GM18498 (cell line): Measurements from ENCODE around the gene AKAP12.

Source experiments
- ATAC-seq: cut with Tn5 transposase; IDR thresholded peaks from one replicate; pipeline ENCODE4 v1.9.1; 2021; ENCODE audit warnings: mild to moderate bottlenecking, moderate library complexity; ENCODE audit not compliant: unreplicated experiment

AKAP12 gene

GRCh38 chr6:151276112-151276740, 36.5 kb downstream of the AKAP12 start:
- no peak for ATAC-seq

GRCh38 chr6:151279891-151280290, 40.1 kb downstream of the AKAP12 start:
- no peak for ATAC-seq

- ATAC-seq: no peak
Observed at GRCh38 chr6:151280859-151281258, 41.1 kb downstream of the AKAP12 start.

DNA sequence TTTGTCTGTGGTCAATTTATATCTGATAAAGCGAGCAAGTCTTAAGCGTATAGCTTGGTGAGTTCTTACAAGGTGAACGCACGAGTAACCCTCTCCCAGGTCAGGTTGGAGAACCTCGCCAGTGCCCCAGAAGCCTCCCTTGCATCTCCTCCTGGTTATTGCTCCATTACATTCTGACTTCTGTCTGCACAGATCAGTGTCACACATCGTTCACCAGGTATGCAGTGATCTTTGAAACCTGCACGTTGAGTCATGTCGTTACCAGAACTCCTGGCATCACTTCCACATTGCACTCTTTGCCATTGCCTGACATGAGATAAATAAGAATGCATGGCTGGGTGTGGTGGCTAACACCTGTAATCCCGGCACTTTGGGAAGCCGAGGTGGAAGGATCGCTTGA, 44.2 kb downstream of the AKAP12 start:
- peak; percentile 54 for ATAC-seq

DNA sequence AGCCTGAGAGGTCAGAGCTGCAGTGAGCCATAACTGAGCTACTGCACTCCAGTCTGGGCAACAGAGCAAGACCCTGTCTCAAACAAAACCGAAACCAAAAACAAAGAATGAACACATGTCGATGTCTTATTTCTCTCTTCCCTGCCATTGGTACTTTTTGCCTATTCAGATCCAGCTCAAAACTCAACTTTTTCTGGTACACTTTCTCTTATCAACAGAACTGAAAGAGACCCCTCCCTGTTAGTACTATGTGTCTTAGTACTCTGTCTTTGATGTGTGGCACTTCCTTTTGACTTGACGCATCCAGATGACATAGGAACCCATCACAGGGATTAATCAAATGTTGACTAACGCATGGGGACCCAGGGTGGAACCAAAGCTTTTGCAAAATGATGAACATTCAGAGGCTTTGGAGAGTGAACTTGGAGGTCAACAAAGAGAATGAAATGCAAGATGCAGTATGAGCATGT, 44.8 kb downstream of the AKAP12 start:
- peak; percentile 43 for ATAC-seq

DNA sequence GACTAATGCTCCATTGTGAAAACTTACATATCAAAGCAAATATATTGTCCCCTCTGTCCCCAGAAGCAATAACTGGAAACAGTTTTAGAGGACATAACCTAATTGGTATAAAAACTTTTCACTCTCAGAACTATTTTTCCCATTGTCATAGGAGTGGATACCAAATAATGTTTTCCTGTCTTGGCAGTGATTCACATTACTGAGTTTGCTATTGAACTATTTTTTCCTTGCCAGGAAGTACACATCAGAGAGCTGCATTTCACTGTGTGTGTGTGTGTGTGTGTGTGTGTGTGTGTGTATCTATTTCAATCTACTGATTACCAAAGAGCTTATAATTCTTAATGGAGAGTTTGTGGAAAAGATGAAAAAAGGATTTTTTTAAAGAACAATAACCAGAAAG, 45.4 kb downstream of the AKAP12 start:
- no peak for ATAC-seq

DNA sequence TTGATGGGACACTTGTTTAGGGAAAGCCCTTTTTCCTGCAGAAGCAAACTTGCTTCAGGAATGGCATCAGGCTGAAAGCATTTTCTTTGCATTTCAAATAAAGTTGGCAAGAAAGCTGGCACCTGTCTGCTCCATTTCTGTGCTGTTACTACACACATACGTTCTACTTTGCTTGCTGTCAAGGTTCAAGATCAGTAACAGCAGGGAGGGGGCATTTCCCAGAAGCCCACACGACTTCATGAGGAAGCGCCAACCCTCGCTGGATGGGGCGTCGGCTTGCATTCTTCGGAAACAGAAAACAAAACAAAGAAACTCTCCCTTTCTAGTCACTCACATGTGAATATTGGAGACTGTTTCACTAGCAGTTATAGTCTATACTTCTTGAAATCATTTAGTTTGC, 46.4 kb downstream of the AKAP12 start:
- no peak for ATAC-seq

DNA sequence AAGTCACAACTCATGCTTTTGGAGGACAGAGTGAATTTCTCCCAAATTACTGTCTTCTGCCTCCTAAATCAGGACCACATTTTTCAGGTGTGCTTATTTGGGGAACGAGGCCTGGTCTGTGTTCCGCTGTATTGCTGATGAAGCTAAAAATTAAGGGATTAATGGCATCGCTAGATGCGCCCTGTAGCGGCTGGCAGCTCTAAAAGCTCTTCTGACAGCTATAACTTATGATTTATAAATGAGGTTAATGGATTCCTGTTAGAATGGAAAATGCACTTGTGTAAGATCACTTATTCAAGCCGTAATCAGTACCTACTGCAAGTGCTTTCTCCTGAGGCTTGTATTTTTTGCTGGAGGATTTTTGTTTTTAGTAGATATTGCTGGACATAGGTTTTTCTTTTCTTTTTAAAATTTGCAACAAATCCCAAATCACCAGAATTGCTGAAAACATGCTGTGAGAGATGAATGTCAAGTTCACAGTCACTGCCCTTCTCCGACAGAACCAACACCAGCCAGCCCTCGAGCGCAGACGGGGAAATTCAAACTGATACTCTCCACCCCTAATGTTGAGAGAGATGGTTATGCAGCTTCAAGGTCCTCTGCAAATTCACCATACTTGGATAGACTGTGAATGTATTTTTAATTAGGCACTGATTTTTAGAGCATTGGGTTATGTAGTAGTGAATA, 49.1 kb downstream of the AKAP12 start:
- no peak for ATAC-seq

GRCh38 chr6:151289399-151290007, 49.7 kb downstream of the AKAP12 start:
- no peak for ATAC-seq

- ATAC-seq: no peak
Observed at GRCh38 chr6:151290877-151291721, 51.3 kb downstream of the AKAP12 start.

DNA sequence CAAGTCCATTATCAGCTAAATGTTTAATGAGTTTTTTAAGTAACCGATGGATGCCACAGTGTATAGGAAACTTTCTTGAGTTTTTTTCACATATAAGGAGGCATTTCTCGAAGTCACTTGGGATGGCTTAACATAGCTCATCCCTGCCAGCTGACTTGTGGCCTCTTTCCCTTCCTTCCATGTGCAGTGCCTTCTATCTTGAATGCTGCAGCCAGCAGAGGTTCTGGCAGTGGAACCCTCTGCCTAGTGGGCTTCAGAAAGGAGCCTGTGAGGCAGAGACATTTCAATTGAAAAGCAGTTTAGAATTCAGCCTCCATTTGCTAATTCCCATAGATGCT, 51.9 kb downstream of the AKAP12 start:
- no peak for ATAC-seq

DNA sequence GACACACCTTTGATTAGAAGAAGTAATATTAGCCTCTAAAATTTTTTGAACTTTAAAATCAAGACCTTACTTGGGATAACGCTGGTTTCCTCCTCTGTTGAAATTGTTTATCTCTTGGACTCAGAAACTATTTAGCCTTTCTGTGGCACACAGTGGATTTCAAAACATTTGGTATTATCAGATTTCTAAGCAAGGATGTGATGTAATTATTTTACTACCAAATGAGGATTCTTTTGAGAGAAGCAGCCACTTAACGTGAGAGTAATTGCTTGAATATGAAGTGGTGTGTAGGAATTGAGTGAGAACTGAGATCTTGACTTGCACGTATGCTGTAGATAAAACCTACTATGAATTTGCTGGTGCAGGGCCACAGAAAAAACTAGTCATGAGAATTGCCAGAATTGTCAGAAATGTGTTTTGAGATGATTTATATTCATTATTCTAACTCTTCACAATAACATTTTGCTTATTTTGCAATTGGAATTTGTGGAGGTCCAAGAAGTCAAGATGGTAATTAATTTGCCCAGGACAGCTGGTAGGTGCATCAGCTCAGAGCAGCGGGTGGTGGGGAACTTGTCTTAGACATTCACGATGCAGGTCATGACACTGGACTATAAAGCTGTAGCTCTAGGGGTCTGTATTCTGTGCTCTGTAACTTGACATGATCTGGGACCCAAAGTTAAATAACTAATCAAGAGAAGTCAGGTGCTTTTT, 53.4 kb downstream of the AKAP12 start:
- no peak for ATAC-seq

GRCh38 chr6:151293688-151294016, 53.9 kb downstream of the AKAP12 start:
- no peak for ATAC-seq

DNA sequence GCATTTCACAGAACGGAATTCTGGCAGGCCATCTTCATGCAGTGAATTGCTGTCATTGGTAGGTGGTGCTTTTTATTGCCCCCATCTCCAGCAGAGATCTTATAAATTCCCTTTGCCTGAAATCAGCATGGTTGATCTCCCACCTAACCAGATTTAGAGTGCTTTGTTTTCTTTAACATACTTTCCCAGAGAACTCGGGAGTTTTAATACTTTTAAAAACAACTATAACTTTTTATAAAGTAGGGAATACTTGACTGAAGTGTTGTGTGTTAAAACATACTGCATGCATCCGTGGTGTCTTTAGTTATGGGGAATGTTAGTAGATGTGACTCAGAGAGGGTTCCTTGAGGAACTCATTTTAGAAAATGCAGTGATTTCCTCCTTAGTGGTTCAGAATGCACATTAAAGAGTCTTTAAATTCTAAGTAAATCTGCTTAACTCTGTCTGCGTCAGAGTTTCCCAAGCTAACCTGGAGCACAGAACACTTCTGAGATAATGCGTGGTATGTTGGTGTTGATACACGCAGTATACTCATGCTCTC, 54.9 kb downstream of the AKAP12 start:
- no peak for ATAC-seq

DNA sequence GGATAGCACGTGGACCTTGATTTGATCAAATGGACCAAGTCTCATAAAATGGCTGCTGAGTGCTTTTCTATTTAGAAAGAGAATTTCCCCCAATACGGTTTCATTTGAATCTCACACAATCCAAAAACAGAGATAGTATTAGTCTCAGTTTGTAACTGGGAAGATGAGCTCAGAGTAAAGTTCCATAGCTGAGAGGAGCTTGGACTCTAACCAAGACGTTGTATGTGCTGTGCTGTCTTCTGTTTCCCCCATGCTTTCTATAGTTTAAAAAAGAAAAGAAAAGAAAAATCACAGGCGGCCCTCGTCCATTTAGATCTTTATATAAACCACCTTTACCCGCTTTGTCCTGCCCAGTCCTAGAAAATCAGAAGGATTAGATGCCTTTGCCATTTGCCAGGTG, 58.1 kb downstream of the AKAP12 start:
- ATAC-seq: no peak

DNA sequence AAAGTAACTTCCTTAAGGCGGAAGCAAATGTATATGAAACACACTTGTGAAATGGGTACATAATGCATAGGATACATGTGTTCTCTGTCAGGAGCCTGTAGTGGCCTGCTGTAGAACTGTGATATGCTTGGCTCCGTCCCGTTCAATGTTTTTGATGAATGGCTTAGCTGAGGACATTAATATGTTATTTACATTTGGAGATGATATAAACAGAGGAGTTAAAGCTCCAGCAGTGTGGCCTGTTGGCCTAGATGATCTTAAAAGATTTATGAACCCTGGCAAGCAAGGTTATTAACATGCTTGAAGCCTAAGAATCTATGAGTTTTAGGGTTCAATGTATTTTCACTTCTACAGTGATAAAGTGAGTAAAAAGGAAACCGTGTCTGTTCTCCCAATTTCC, 59.2 kb downstream of the AKAP12 start:
- no peak for ATAC-seq

DNA sequence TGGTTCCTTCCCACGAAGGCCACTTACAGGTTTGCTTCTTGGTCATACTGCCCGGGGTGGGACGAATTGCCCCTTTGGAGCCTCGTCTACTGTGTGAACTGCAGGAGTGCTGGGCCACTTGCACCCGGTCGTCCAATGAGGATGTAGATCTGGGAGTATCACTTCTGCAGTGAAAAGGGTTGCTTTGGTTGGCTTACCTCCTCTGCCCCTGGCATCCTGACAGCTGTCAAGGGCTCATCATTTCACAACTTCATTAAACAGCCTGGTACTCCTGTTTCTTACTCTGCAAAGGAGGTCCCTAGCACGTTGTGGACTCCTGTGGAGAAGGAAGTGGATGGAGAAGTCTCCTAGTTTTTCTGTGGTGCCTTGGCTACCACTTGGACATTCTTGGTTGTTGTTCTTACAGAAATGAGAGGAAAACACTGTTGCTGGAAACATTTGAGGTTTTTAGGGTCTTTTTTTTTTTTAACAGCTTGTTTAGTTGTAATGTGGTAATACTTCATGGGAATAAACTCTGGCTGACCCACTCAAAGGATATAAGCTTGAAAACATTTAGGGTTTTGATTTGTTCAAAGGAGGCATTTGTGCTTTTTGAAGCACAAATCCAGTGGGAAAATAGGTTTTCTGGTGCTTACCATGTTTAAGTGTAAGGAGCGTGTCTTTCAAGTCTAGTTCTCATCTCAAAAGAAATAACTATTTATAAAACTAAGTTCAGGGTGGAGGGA, 60.7 kb downstream of the AKAP12 start:
- ATAC-seq: no peak

- ATAC-seq: no peak
Observed at GRCh38 chr6:151301547-151301946, 61.8 kb downstream of the AKAP12 start.

- ATAC-seq: no peak
Observed at GRCh38 chr6:151303231-151303630, 63.5 kb downstream of the AKAP12 start.

GRCh38 chr6:151306269-151306783, 66.6 kb downstream of the AKAP12 start:
- ATAC-seq: no peak
